Transverse colon (tissue), 3 donors: ENCODE results near the gene NAV3.
A peak's percentile ranks its signal among the peaks of the same experiment; 100 is the strongest.

Experiments used
- POLR2A ChIP-seq: fragments of 450-650 bp; IDR thresholded peaks from one replicate; pipeline ENCODE4 v1.6.1; 2016; ENCODE audit warnings: antibody characterized with exemption, mild to moderate bottlenecking, moderate library complexity
- TF ChIP-seq, protein P1 (sequence below), 5 experiments: fragments of 200-600 bp in 3 of 5; fragments of 450-650 bp in 2 of 5; sonication (generic) in 3 of 5; IDR thresholded peaks; 1 replicate in 2 of 5; 2 replicates in 3 of 5; pipeline ENCODE4 v1.5.1; 2016 to 2017; ENCODE audit warnings: antibody characterized with exemption in 5 of 5, inconsistent platforms in 3 of 5, mild to moderate bottlenecking in 2 of 5, moderate library complexity in 1 of 5

DNA sequence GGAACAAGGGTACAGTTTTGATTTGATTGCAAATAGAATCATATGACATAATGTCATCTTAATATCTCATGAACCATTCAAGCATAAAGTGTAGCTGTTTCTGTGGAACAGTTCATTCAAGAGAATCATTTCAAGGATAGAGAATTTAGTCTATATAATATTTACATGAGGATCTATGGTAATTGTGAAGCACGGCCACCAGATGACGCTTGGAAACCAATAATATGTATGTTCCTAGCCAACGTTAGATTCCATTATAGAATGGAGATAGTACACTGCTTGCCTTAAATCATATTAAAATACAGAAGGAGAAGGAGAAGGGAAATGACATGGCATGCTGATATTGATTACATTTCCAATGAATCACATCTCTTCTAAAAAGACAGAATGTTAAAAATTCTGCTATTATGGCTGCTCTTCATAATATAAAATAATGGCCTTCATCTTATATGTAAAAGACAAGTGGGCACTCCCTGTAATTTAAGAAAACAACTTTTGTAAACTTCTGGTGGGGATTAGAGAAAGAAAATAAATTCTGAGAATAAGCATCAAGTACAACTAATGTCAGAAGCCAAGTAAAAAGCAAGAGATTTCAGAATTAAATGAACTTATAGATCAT, 351.0 kb downstream of the NAV3 start:
- no peak for TF ChIP-seq POLR2A
- TF ChIP-seq, protein P1, sequence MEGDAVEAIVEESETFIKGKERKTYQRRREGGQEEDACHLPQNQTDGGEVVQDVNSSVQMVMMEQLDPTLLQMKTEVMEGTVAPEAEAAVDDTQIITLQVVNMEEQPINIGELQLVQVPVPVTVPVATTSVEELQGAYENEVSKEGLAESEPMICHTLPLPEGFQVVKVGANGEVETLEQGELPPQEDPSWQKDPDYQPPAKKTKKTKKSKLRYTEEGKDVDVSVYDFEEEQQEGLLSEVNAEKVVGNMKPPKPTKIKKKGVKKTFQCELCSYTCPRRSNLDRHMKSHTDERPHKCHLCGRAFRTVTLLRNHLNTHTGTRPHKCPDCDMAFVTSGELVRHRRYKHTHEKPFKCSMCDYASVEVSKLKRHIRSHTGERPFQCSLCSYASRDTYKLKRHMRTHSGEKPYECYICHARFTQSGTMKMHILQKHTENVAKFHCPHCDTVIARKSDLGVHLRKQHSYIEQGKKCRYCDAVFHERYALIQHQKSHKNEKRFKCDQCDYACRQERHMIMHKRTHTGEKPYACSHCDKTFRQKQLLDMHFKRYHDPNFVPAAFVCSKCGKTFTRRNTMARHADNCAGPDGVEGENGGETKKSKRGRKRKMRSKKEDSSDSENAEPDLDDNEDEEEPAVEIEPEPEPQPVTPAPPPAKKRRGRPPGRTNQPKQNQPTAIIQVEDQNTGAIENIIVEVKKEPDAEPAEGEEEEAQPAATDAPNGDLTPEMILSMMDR (IDR thresholded peaks at IDR 0.05): peak; percentile 26 to 52 (median 45)
